Prostate gland (tissue), 2 donors: ENCODE data around the gene RCN2.

ENCODE experiments used
- CTCF ChIP-seq, 4 experiments: fragments of 200-600 bp in 2 of 4; fragments of 450-650 bp in 2 of 4; sonication (generic) in 2 of 4; IDR thresholded peaks; 1 replicate in 3 of 4; 2 replicates in 1 of 4; pipeline ENCODE4 v1.5.1; 2016 to 2019; ENCODE audit warnings: antibody characterized with exemption in 4 of 4, mild to moderate bottlenecking in 2 of 4, moderate library complexity in 2 of 4
- POLR2A ChIP-seq: fragments of 450-650 bp; IDR thresholded peaks from one replicate; pipeline ENCODE4 v1.6.1; 2016; ENCODE audit warnings: antibody characterized with exemption, mild to moderate bottlenecking
- POLR2AphosphoS5 ChIP-seq: sonication (generic); formaldehyde crosslinking; IDR thresholded peaks from one replicate; pipeline ENCODE4 v1.6.1; 2017; ENCODE audit warnings: antibody characterized with exemption

- no peak for TF ChIP-seq CTCF (IDR thresholded peaks at IDR 0.05)
- TF ChIP-seq POLR2A: no peak
- no peak for TF ChIP-seq POLR2AphosphoS5
Observed at GRCh38 chr15:76951220-76951619, 19.7 kb downstream of the RCN2 start.
